Neural progenitor cell (in vitro differentiated cells): ENCODE measurements around the gene KLHL3.

Experiments used
- EZH2 ChIP-seq: fragments of 200-600 bp; sonication (generic); IDR thresholded peaks from 2 replicates; pipeline ENCODE4 v1.6.1; 2017; ENCODE audit warnings: antibody characterized with exemption, mild to moderate bottlenecking, moderate library complexity
- TF ChIP-seq, protein P1 (sequence below): fragments of 200-600 bp; sonication (generic); IDR thresholded peaks from 2 replicates; pipeline ENCODE4 v1.5.1; 2017; ENCODE audit warnings: antibody characterized with exemption, mild to moderate bottlenecking

GRCh38 chr5:137581776-137582175, 154.1 kb downstream of the KLHL3 start:
- TF ChIP-seq, protein P1, sequence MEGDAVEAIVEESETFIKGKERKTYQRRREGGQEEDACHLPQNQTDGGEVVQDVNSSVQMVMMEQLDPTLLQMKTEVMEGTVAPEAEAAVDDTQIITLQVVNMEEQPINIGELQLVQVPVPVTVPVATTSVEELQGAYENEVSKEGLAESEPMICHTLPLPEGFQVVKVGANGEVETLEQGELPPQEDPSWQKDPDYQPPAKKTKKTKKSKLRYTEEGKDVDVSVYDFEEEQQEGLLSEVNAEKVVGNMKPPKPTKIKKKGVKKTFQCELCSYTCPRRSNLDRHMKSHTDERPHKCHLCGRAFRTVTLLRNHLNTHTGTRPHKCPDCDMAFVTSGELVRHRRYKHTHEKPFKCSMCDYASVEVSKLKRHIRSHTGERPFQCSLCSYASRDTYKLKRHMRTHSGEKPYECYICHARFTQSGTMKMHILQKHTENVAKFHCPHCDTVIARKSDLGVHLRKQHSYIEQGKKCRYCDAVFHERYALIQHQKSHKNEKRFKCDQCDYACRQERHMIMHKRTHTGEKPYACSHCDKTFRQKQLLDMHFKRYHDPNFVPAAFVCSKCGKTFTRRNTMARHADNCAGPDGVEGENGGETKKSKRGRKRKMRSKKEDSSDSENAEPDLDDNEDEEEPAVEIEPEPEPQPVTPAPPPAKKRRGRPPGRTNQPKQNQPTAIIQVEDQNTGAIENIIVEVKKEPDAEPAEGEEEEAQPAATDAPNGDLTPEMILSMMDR, result no peak
- no peak for TF ChIP-seq EZH2
